Measurements from ENCODE around the gene ZBTB32. TPM values are rescaled to one million over a fixed set of nuclear protein-coding genes. Genes with fewer than 3 reads are reported as not detected.
A peak's percentile ranks its signal among the peaks of the same experiment; 100 is the strongest.

ZBTB32 gene
- total RNA-seq, 1 experiment from 2014 or later = not detected

DNA sequence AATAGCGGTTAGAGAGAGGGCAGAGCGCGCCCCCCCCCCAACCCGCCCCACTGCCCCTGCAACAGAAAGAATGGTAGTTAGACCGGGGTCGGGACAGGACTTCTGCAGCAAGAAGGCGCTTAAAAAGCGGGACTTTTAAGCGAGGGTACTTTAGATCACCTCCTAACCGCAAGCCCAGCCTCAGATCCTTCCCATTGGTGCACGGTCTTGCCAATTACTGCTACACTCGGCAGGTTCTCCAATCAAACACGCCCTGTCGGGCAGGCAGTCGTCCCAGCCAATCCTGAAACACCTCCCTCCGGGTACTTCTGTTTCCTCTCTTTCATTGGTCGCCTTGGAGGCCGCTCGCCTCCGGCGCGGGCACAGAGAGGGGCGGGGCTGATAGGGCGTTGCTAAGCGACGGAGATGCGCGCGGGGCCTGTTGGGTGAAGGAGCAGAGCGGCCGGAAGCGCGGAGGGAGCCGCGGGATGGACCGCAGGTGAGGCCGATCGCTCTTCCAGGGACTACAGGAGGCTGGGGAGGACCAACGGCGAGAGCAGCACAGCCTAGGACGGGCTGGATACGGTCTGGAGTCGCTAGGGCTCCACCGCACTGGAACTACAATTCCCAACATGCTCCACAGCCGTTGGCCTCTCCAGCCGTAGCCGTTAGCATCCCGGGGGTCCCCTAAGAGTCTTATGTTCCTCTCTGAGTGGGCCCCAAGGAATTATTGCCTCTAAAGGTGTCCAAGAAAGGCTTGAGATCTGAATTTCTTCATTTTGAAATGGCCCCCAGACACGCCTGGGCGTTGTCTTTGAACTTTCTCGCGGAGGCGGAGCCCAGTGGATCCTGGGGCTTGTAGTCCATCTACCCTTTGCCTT lies 53.6 kb downstream of the ZBTB32 start, which contains the start of gene PROSER3:
Gene PROSER3, plus strand, starts transcription at position 428 of the 860 bp plus-strand sequence. Its CDS starts 40 bp downstream, at position 468.
- no peaks in the 10 kb centered on the region for H3K9me3 ChIP-seq (ENCODE audit: control insufficient read depth, insufficient read depth, low read depth, low read length)
- intact Hi-C loops (cut with micrococcal nuclease; ENCODE audit: unreplicated experiment) = no loop called here
- TF ChIP-seq TCF7L2 (IDR thresholded peaks at IDR 0.05; ENCODE audit: low read depth, low read length) (peak; percentile 98), POLR2AphosphoS5 (IDR thresholded peaks at IDR 0.05; ENCODE audit: low read depth, low read length) (peak; percentile 74), SIN3A (IDR thresholded peaks at IDR 0.05; ENCODE audit: borderline replicate concordance, insufficient read depth, low read depth, low read length) (peak; percentile 85; the same call in 1 of the 2 replicates), CTCF (IDR thresholded peaks at IDR 0.05) (no peak)
- TF ChIP-seq, protein P1, sequence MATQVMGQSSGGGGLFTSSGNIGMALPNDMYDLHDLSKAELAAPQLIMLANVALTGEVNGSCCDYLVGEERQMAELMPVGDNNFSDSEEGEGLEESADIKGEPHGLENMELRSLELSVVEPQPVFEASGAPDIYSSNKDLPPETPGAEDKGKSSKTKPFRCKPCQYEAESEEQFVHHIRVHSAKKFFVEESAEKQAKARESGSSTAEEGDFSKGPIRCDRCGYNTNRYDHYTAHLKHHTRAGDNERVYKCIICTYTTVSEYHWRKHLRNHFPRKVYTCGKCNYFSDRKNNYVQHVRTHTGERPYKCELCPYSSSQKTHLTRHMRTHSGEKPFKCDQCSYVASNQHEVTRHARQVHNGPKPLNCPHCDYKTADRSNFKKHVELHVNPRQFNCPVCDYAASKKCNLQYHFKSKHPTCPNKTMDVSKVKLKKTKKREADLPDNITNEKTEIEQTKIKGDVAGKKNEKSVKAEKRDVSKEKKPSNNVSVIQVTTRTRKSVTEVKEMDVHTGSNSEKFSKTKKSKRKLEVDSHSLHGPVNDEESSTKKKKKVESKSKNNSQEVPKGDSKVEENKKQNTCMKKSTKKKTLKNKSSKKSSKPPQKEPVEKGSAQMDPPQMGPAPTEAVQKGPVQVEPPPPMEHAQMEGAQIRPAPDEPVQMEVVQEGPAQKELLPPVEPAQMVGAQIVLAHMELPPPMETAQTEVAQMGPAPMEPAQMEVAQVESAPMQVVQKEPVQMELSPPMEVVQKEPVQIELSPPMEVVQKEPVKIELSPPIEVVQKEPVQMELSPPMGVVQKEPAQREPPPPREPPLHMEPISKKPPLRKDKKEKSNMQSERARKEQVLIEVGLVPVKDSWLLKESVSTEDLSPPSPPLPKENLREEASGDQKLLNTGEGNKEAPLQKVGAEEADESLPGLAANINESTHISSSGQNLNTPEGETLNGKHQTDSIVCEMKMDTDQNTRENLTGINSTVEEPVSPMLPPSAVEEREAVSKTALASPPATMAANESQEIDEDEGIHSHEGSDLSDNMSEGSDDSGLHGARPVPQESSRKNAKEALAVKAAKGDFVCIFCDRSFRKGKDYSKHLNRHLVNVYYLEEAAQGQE (IDR thresholded peaks at IDR 0.05; ENCODE audit: insufficient read depth in 1 of 2, low read depth in 2 of 2, low read length in 1 of 2) = no peak
- H3K36me3 ChIP-seq (ENCODE audit: control insufficient read depth, insufficient read depth, low read length) = no peaks in the 10 kb centered on the region
- no peaks in the 10 kb centered on the region for H3K27me3 ChIP-seq (ENCODE audit: control insufficient read depth, insufficient read depth, low read length)
- ATAC-seq (peak; percentile 97), DNase-seq (ENCODE audit: low read depth, low spot score) (peak; percentile 99)
- peak within 1 kb of the TSS; percentile 100 for H3K27ac ChIP-seq (ENCODE audit: low read length)
- BruUV-seq (replicated peaks) = TSS peak; percentile 92
- ChIA-PET CTCF (no interaction called here), POLR2A (interaction anchor here (0.7 kb wide), 1 partner anchor 10 kb away, joined by 3 read pairs; the partner anchor contains the start of gene LIN37)
- H3K4me3 ChIP-seq (ENCODE audit: low read depth in 2 of 2, low read length in 2 of 2) = peak within 1 kb of the TSS; percentile 95 to 99
- peaks cover 16% of the 10 kb centered on the region for H3K4me1 ChIP-seq (ENCODE audit: control insufficient read depth, insufficient read depth, low read length)
- in situ Hi-C loops (cut with HindIII; ENCODE audit: low pct_unique_long_range_greater_than_20kb, low sequenced_read_pairs) = no loop called here

GRCh38 chr19:35759697-35760096 lies 55.3 kb downstream of the ZBTB32 start:
- H3K9me3 ChIP-seq (ENCODE audit: control insufficient read depth, insufficient read depth, low read depth, low read length) = no peaks in the 10 kb centered on the region
- in situ Hi-C loops (cut with HindIII; ENCODE audit: low pct_unique_long_range_greater_than_20kb, low sequenced_read_pairs) = no loop called here
- ATAC-seq (no peak), DNase-seq (ENCODE audit: low read depth, low spot score) (no peak)
- no peaks in the 10 kb centered on the region for H3K36me3 ChIP-seq (ENCODE audit: control insufficient read depth, insufficient read depth, low read length)
- H3K4me3 ChIP-seq (ENCODE audit: low read depth in 2 of 2, low read length in 2 of 2) = no peak overlapping the region; a peak in 1 of 4 replicates
- peaks cover 16% of the 10 kb centered on the region for H3K4me1 ChIP-seq (ENCODE audit: control insufficient read depth, insufficient read depth, low read length)
- no TSS peak for BruUV-seq (replicated peaks)
- H3K27ac ChIP-seq (ENCODE audit: low read length) = peak overlapping the region; percentile 100
- H3K27me3 ChIP-seq (ENCODE audit: control insufficient read depth, insufficient read depth, low read length) = no peaks in the 10 kb centered on the region
- ChIA-PET CTCF (no interaction called here), POLR2A (interaction anchor here (0.8 kb wide), 1 partner anchor 14 kb away, joined by 3 read pairs; the partner anchor contains the start of gene PSENEN)
- TF ChIP-seq, protein P1 (IDR thresholded peaks at IDR 0.05; ENCODE audit: insufficient read depth in 1 of 2, low read depth in 2 of 2, low read length in 1 of 2) = no peak
- no peak for TF ChIP-seq SIN3A (IDR thresholded peaks at IDR 0.05; ENCODE audit: borderline replicate concordance, insufficient read depth, low read depth, low read length)
- no peak for TF ChIP-seq CTCF (IDR thresholded peaks at IDR 0.05)
- no peak for TF ChIP-seq POLR2AphosphoS5 (IDR thresholded peaks at IDR 0.05; ENCODE audit: low read depth, low read length)
- no peak for TF ChIP-seq TCF7L2 (IDR thresholded peaks at IDR 0.05; ENCODE audit: low read depth, low read length)
- intact Hi-C loops (cut with micrococcal nuclease; ENCODE audit: unreplicated experiment) = no loop called here
